Liver (tissue), 3 donors: Measurements from ENCODE around the gene TUBB8.

Source experiments
- ATF3 ChIP-seq: IDR thresholded peaks from 2 replicates; pipeline ENCODE4 v1.6.1; 2016; ENCODE audit warnings: antibody characterized with exemption
- CTCF ChIP-seq: fragments of 150-350 bp; IDR thresholded peaks from 2 replicates; pipeline ENCODE4 v1.5.1; 2017; ENCODE audit warnings: improper control_type of control experiment, low read depth, low read length; ENCODE audit not compliant: missing input control
- EGR1 ChIP-seq, 2 donors: IDR thresholded peaks; 2 replicates each; pipeline ENCODE4 v1.6.1; 2016 to 2018; ENCODE audit warnings: antibody characterized with exemption in 2 of 2, low read depth in 2 of 2
- FOXA2 ChIP-seq: IDR thresholded peaks from 2 replicates; pipeline ENCODE4 v1.6.1; 2016; ENCODE audit warnings: antibody characterized with exemption
- JUND ChIP-seq, 2 donors: IDR thresholded peaks; 2 replicates each; pipeline ENCODE4 v1.6.1; 2016; ENCODE audit warnings: antibody characterized with exemption in 2 of 2
- MAX ChIP-seq: IDR thresholded peaks from 2 replicates; pipeline ENCODE4 v1.6.1; 2016; ENCODE audit warnings: antibody characterized with exemption
- RAD21 ChIP-seq, 2 donors: IDR thresholded peaks; 2 replicates each; pipeline ENCODE4 v1.6.1; 2016; ENCODE audit warnings: antibody characterized with exemption in 2 of 2, mild to moderate bottlenecking in 2 of 2
- REST ChIP-seq: IDR thresholded peaks from 2 replicates; pipeline ENCODE4 v1.6.1; 2016; ENCODE audit warnings: antibody characterized with exemption, mild to moderate bottlenecking
- SP1 ChIP-seq: IDR thresholded peaks from 2 replicates; pipeline ENCODE4 v1.6.1; 2018; ENCODE audit warnings: antibody characterized with exemption, mild to moderate bottlenecking
- TAF1 ChIP-seq: conservative IDR thresholded peaks from 2 replicates; pipeline ENCODE4 v1.6.1; 2016; ENCODE audit warnings: antibody characterized with exemption, mild to moderate bottlenecking
- YY1 ChIP-seq: IDR thresholded peaks from 2 replicates; pipeline ENCODE4 v1.6.1; 2016; ENCODE audit warnings: antibody characterized with exemption, mild to moderate bottlenecking
- ZBTB33 ChIP-seq: IDR thresholded peaks from 2 replicates; pipeline ENCODE4 v1.6.1; 2016; ENCODE audit warnings: antibody characterized with exemption
- donor health status: healthy.
- donor health status: healthy.

GRCh38 chr10:86031-86430 lies 36.9 kb upstream of the TUBB8 start:
- TF ChIP-seq EGR1 (IDR thresholded peaks at IDR 0.05; ENCODE audit: low read depth in 2 of 2): no peak
- TF ChIP-seq CTCF: no peak
- TF ChIP-seq TAF1: no peak
- no peak for TF ChIP-seq REST
- no peak for TF ChIP-seq ZBTB33
- no peak for TF ChIP-seq JUND (IDR thresholded peaks at IDR 0.05)
- TF ChIP-seq YY1: no peak
- no peak for TF ChIP-seq MAX
- TF ChIP-seq ATF3: no peak
- TF ChIP-seq RAD21 (IDR thresholded peaks at IDR 0.05): no peak
- TF ChIP-seq SP1: no peak
- TF ChIP-seq FOXA2: no peak
